GM23248 (cell line): Measurements from ENCODE around the gene GNAI2.

Experiments used
- EZH2 ChIP-seq: fragments of 200-600 bp; sonication (generic); IDR thresholded peaks from 2 replicates; pipeline ENCODE4 v1.6.1; 2018; ENCODE audit warnings: antibody characterized with exemption, mild to moderate bottlenecking; ENCODE audit not compliant: insufficient read depth, poor library complexity, severe bottlenecking
- EZH2phosphoT487 ChIP-seq: fragments of 200-600 bp; sonication (generic); IDR thresholded peaks from 2 replicates; pipeline ENCODE4 v1.6.1; 2018; ENCODE audit warnings: antibody characterized with exemption, moderate library complexity, mild to moderate bottlenecking, low read depth; ENCODE audit not compliant: insufficient read depth

DNA sequence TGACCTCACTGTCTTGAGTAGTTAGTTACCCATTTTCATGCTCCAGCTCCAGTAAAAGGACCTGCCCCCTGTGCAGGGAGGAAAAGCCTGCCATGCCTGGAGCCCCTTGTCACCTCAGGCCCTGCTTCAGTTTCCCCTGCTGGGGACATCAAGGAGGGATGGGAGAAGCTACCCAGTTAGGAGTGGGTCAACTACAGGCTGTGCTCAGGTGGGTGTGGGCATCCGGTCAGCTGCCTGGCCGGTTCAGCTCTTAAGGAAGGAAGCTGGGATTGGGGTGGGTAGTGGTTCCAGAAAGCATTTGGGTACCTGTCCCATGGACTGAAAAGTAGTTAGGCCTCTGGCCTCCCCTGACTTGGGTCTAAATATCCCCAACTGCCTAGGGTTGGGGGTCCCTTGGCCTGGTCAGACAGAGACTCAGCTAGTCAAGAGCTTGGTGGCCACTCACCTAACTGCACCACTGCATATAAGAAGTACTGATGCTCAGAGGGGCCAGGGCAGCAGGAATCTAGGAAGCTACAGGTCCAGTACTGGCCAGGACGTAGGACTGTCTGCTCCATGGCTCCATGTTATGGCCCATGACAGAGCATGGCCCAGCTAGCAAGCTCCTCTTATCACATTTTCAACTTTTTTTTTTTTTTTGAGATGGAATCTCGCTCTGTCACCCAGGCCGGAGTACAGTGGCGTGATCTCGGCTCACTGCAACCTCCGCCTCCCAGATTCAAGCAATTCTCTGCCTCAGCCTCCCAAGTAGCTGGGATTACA, 43.4 kb downstream of the GNAI2 start:
- no peak for TF ChIP-seq EZH2
- TF ChIP-seq EZH2phosphoT487, result no peak
